Suprapubic skin (tissue), 4 donors: ENCODE results near the gene FXR2. TPM values are rescaled to one million over a fixed set of nuclear protein-coding genes. Genes with fewer than 3 reads are reported as not detected.
A peak's percentile ranks its signal among the peaks of the same experiment; 100 is the strongest.

Experiments
- DNase-seq, 2 donors: peaks; one replicate each; pipeline ENCODE4 v3.0.0-alpha.2; 2019; ENCODE audit warnings: low spot score in 2 of 2
- H3K27ac ChIP-seq: fragments of 200-600 bp; sonication (generic); one replicate; pipeline ENCODE4 v1.5.1; 2019
- H3K27me3 ChIP-seq: fragments of 200-600 bp; sonication (generic); one replicate; pipeline ENCODE4 v1.5.1; 2019
- H3K36me3 ChIP-seq: fragments of 200-600 bp; sonication (generic); one replicate; pipeline ENCODE4 v1.5.1; 2019
- H3K4me1 ChIP-seq: fragments of 200-600 bp; sonication (generic); one replicate; pipeline ENCODE4 v1.5.1; 2019
- H3K4me3 ChIP-seq: fragments of 200-600 bp; sonication (generic); one replicate; pipeline ENCODE4 v1.5.1; 2019; ENCODE audit warnings: mild to moderate bottlenecking
- H3K9me3 ChIP-seq: fragments of 200-600 bp; sonication (generic); one replicate; pipeline ENCODE4 v1.5.1; 2019
- CTCF ChIP-seq, 2 donors: fragments of 200-600 bp in 1 of 2; fragments of 450-650 bp in 1 of 2; sonication (generic) in 1 of 2; IDR thresholded peaks; one replicate each; pipeline ENCODE4 v1.5.1; 2016 to 2019; ENCODE audit warnings: antibody characterized with exemption in 2 of 2, mild to moderate bottlenecking in 1 of 2, moderate library complexity in 1 of 2
- EP300 ChIP-seq: sonication (generic); formaldehyde crosslinking; IDR thresholded peaks from one replicate; pipeline ENCODE4 v1.6.1; 2017; ENCODE audit warnings: antibody characterized with exemption
- POLR2A ChIP-seq, 2 donors: fragments of 450-650 bp; IDR thresholded peaks; one replicate each; pipeline ENCODE4 v1.6.1; 2017; ENCODE audit warnings: antibody characterized with exemption in 2 of 2, mild to moderate bottlenecking in 2 of 2, moderate library complexity in 2 of 2
- POLR2AphosphoS5 ChIP-seq, 3 donors: sonication (generic); formaldehyde crosslinking; IDR thresholded peaks; one replicate each; pipeline ENCODE4 v1.6.1; 2017; ENCODE audit warnings: antibody characterized with exemption in 3 of 3
- WGBS: methylation state at CpG from one replicate; pipeline ENCODE4 v1.1.5; 2018; 5-methylcytosine and 5-hydroxymethylcytosine counted together
- total RNA-seq, 4 donors: library from RNA; depleted of rRNA; stranded (reverse); fragments of >200 nt; gene quantifications; one replicate each; pipeline ENCODE4 v1.1.0, GENCODE V29; 2016

Gene FXR2
- total RNA-seq, 4 donors from 2014 or later = 21.0 to 25.6 (median 22.5) TPM

- no peak for DNase-seq
- WGBS = 60% methylated on average over 8 of the region's 12 CpGs
- H3K4me3 ChIP-seq = peak overlapping the region; percentile 60
- peak overlapping the region; percentile 90 for H3K27ac ChIP-seq
- TF ChIP-seq POLR2A (IDR thresholded peaks at IDR 0.05) (peak in 1 of 2 donors; percentile 4), EP300 (no peak), CTCF (IDR thresholded peaks at IDR 0.05) (no peak), POLR2AphosphoS5 (IDR thresholded peaks at IDR 0.05) (no peak)
- no peaks in the 10 kb centered on the region for H3K27me3 ChIP-seq
- peaks cover 39% of the 10 kb centered on the region for H3K36me3 ChIP-seq
- H3K9me3 ChIP-seq = no peaks in the 10 kb centered on the region
- peaks cover 88% of the 10 kb centered on the region for H3K4me1 ChIP-seq
These were observed 34.7 kb downstream of the FXR2 start for GRCh38 chr17:7579834-7580603.

DNA sequence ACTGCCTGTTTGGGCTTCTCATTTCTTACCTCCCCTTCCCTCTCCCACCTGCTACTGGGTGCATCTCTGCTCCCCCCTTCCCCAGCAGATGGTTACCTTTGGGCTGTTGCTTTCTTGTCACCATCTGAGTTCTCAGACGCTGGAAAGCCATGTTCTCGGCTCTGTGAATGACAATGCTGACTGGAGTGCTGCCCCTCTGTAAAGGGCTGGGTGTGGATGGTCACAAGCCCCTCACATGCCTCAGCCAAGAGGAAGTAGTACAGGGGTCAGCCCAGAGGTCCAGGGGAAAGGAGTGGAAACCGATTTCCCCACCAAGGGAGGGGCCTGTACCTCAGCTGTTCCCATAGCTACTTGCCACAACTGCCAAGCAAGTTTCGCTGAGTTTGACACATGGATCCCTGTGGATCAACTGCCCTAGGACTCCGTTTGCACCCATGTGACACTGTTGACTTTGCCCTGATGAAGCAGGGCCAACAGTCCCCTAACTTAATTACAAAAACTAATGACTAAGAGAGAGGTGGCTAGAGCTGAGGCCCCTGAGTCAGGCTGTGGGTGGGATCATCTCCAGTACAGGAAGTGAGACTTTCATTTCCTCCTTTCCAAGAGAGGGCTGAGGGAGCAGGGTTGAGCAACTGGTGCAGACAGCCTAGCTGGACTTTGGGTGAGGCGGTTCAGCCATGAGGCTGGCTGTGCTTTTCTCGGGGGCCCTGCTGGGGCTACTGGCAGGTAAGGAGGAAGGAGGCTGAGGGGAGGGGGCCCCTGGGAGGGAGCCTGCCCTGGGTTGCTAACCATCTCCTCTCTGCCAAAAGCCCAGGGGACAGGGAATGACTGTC lies 35.5 kb downstream of the FXR2 start, which contains the start of gene CD68:
Gene CD68 (plus strand): TSS at position 638 of the 833 bp plus-strand sequence. CDS start 40 bp downstream, at position 678.
- DNase-seq = peak in 1 of 2 donors; percentile 92
- peaks cover 47% of the 10 kb centered on the region for H3K36me3 ChIP-seq
- no peaks in the 10 kb centered on the region for H3K27me3 ChIP-seq
- peak within 1 kb of the TSS; percentile 90 for H3K27ac ChIP-seq
- WGBS = 14% methylated on average over 7 of the region's 7 CpGs
- H3K4me1 ChIP-seq = peaks cover 88% of the 10 kb centered on the region
- no peaks in the 10 kb centered on the region for H3K9me3 ChIP-seq
- peak in 1 of 2 donors; percentile 58 for TF ChIP-seq POLR2A (IDR thresholded peaks at IDR 0.05)
- peak; percentile 19 to 69 (median 32) for TF ChIP-seq POLR2AphosphoS5 (IDR thresholded peaks at IDR 0.05)
- no peak for TF ChIP-seq CTCF (IDR thresholded peaks at IDR 0.05)
- H3K4me3 ChIP-seq = peak within 1 kb of the TSS; percentile 60

- H3K9me3 ChIP-seq = no peaks in the 10 kb centered on the region
- no peak for TF ChIP-seq POLR2AphosphoS5 (IDR thresholded peaks at IDR 0.05)
- TF ChIP-seq EP300 = no peak
- TF ChIP-seq CTCF (IDR thresholded peaks at IDR 0.05) = no peak
- TF ChIP-seq POLR2A (IDR thresholded peaks at IDR 0.05) = no peak
- H3K27ac ChIP-seq = no peak overlapping the region
- H3K27me3 ChIP-seq = no peaks in the 10 kb centered on the region
- DNase-seq = no peak
- H3K4me1 ChIP-seq = peaks cover 85% of the 10 kb centered on the region
- no peak overlapping the region for H3K4me3 ChIP-seq
- WGBS = 84% methylated on average over 16 of the region's 17 CpGs
- peaks cover 52% of the 10 kb centered on the region for H3K36me3 ChIP-seq
These were observed 37.1 kb downstream of the FXR2 start for GRCh38 chr17:7577327-7578199.

DNA sequence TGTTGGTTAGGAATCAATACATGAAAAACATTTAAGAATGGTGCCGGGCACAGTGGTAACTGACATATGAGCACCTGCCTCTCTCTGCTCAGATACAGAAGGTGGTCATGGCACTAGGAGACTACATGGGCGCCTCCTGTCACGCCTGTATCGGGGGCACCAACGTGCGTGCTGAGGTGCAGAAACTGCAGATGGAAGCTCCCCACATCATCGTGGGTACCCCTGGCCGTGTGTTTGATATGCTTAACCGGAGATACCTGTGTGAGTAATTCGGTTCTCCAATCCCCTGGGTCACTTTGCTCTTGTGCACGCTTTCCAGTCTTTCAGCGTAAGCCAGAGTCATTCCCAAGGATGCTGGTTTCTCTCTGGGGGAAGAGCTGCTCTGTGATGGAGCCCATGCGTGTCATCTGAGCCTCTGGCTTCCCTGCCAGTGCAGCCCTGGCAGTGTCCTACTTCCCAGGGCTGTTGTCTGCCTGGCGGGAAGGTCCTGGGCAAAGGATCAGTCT lies 38.2 kb downstream of the FXR2 start:
- TF ChIP-seq EP300 = no peak
- no peak for TF ChIP-seq POLR2AphosphoS5 (IDR thresholded peaks at IDR 0.05)
- TF ChIP-seq POLR2A (IDR thresholded peaks at IDR 0.05) = no peak
- no peak for TF ChIP-seq CTCF (IDR thresholded peaks at IDR 0.05)
- WGBS = 81% methylated on average over 14 of the region's 14 CpGs
- H3K27ac ChIP-seq = no peak overlapping the region

More for the DNA sequence above, 38.2 kb downstream of the FXR2 start:
- Histone ChIP-seq H3K4me1 (peaks cover 83% of the 10 kb centered on the region), H3K9me3 (no peaks in the 10 kb centered on the region), H3K36me3 (peaks cover 52% of the 10 kb centered on the region), H3K27me3 (no peaks in the 10 kb centered on the region), H3K4me3 (no peak overlapping the region)
- no peak for DNase-seq
